NOMO-1 (cell line): ENCODE measurements around the gene KRTAP19-7.

Experiments
- DNase-seq, 2 experiments: peaks; one replicate each; lab custom pipeline; 2025; ENCODE audit not compliant: unreplicated experiment in 2 of 2; lab: John Stamatoyannopoulos, UW

Gene KRTAP19-7, protein sequence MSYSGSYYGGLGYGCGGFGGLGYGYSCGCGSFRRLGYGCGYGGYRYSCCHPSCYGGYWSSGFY

GRCh38 chr21:30561264-30561895, at the start of gene KRTAP19-7:
Gene KRTAP19-7 (minus strand): TSS chr21:30561314. CDS start chr21:30561289, 25 bp downstream.
- DNase-seq: no peak

- DNase-seq: no peak
Observed at GRCh38 chr21:30605968-30606367, 44.9 kb upstream of the KRTAP19-7 start.

DNA sequence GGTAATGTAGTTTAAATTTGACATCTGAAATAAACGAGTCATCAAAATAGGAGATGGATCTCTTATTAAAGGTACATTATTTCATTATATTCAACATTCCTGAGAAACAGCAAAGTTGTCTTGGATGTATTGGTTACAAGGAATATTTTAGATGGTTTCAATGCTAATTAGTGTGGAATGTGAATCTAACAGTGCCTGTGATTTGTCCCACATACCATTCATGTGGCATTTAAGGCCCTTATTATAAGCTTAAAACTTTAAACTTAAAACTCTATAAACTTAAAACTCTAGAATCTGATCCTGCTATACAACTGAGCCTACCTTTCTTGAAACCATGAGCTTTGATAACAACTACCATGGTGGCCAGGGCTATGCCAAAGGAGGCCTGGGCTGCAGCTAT, 39.7 kb upstream of the KRTAP19-7 start, which contains the start of gene KRTAP22-1:
Gene KRTAP22-1 (plus strand): TSS at position 301 of the 400 bp plus-strand sequence.
- no peak for DNase-seq

GRCh38 chr21:30598802-30599201, 37.7 kb upstream of the KRTAP19-7 start, which contains the start of gene KRTAP6-2:
Gene KRTAP6-2 (minus strand): TSS chr21:30598902. CDS start chr21:30598874, 28 bp downstream.
- DNase-seq: no peak

DNA sequence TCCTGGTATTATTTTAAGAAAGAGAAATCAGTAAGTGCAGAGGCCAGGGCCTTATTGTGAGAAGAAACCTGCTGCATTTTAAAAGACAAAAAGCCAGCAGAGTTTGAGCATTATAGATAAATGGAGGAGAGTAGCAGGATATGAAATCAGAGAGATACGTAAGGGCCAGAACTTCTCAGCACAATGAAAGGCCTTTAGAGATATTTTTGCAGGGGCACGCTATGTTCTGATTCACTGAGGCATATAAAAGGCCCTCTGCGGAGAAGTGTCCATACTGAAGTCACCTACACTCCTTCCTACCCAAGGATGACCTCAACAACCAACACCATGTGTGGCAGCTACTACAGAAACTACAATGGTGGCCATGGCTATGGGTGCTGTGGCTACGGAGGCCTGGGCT, 31.0 kb upstream of the KRTAP19-7 start, which contains the start of gene KRTAP6-3:
Gene KRTAP6-3 (plus strand): TSS at position 301 of the 400 bp plus-strand sequence. CDS start 6 bp downstream, at position 307.
- no peak for DNase-seq

GRCh38 chr21:30590297-30590696, 29.2 kb upstream of the KRTAP19-7 start, which contains the start of gene KRTAP22-2:
Gene KRTAP22-2 (minus strand): TSS chr21:30590397.
- no peak for DNase-seq

DNA sequence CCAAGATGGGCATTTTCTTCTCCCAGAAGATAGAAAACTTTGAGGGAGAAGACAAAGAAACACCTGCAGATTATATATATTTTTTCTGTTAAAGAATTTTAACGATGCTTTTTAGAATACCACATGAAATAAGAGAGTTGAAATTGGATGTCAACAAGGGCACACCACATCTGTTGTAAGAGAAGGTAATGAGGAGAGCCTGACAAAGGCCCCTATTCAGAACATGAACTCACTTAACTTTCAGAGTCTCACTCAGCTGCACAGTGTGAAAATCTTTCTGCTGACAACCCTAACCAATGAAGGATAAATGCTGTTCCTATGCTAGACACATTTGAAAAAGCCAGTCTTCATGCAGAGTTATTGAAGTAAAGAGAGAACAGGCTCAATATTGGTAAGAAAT, 21.8 kb upstream of the KRTAP19-7 start:
- DNase-seq: no peak

GRCh38 chr21:30580132-30580531, 19.0 kb upstream of the KRTAP19-7 start:
- no peak for DNase-seq

- no peak for DNase-seq
Observed at GRCh38 chr21:30579346-30579745, 18.2 kb upstream of the KRTAP19-7 start.

DNA sequence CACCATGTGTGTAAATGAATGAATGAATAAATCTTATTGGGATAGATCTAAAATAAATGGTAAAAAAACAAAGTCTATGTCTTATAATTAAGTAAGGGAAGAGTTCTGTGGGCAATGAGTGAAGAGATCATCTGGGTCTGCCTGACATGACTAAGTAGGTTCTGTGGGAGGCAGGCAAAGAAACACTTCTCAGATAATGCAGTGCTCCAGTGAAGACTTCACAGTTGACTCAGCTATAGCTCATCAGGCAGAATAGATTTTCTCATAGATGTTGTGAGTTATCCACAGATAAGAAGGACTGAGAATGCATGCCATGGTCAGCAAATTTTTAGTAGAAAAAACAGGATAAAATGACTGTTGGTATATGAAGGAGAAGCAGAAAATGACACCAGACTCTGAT, 16.7 kb upstream of the KRTAP19-7 start:
- no peak for DNase-seq

GRCh38 chr21:30567617-30568016, 6.5 kb upstream of the KRTAP19-7 start:
- DNase-seq: no peak

- DNase-seq: no peak
Observed at GRCh38 chr21:30563630-30564029, 2.5 kb upstream of the KRTAP19-7 start.

DNA sequence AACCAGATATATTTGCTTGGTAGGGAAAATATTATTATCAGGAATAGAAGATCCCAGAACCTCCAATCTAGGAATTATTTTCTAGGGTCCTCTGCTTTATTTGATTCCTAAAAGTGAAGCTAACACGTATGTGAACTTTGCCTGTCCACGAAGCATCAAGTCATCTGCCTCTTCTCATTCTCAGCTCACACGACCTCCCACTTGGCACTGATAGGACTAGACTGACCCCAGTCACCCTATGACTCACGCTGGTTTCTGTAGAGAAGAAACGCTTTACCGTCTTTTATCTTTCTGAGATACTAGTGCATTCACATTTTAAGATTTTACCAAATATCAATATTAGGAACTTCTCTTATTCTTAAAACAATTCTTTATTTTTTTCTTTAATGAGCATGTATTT, 2.0 kb upstream of the KRTAP19-7 start:
- no peak for DNase-seq

DNA sequence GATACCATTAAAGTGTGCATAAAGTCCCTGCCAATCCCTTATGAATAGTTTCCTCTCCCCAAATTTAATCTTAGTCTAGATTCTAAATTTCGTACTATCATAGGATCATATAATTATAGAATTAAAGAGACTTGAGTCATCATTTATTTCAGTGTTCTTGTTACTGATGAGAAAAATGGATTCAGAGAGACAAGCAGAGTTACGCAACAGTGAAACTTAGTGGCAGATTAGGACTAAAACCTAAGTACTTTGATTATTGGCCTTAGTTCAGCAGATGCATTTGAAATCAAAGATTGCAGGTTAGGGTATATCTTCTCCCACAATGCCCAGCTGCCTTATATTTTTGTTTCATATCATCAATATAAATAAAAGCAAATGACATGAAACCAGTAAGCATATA, 843 bp upstream of the KRTAP19-7 start:
- no peak for DNase-seq

GRCh38 chr21:30555095-30555494, 6.0 kb downstream of the KRTAP19-7 start:
- DNase-seq: no peak

DNA sequence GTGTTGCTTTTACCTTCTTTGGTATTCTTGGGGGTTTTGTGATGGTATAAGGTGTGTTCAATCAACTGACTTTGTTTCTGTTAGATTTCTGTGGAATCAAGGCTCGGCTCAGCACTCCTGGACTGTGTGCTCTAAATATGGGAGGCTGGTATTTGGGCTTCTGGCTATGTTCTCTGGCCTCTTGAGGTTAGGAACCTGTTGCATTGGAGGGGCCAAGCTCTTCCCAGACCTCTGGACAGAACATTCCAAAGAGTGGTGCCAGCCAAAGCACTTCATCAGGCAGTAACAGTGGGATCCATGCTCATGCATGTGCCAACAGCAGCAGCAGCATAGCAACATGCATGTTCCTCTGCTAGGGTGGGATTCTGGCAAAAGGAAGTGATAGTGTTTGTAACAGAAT, 8.3 kb downstream of the KRTAP19-7 start:
- DNase-seq: no peak

DNA sequence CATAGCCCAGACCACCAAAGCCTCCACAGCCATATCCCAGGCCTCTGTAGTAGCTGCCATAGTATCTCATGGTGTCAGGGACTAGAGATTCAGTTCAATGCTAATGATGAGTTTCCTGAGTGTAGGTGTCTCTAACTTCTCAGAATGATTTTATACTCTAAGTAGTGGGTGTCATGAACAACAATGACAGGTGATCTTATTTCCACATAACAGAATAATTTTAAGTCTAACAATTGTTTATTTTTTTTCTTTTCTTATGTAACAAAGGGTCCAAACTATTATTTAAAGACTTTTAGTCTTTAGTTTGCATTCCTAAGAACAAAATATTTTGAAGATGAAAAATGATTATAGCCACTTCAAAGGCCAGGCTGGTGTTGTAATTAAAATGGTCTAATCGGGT, 19.4 kb downstream of the KRTAP19-7 start, which contains the start of gene KRTAP19-6:
Gene KRTAP19-6 (minus strand): TSS at position 101 of the 400 bp plus-strand sequence. CDS start 31 bp downstream, at position 70.
- DNase-seq: no peak

GRCh38 chr21:30518876-30519275, 42.2 kb downstream of the KRTAP19-7 start:
- DNase-seq: no peak

DNA sequence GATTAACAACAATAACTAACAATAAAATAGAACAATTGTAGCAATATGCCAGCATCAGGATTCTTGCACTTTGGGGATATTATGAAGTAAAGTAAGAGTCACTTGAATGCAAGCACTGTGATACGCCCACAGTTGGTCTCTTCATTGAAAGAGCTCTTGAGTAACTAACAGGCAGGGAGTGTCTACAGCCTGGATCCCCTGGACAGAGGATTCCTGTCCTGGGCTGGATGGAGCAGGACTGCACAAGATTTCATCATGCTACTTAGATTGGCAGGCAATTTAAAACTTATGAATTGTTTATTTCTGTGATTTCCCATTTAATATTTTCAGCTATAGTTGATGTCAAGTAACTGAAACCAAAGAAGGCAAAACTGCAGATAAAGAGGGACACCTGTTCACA, 45.4 kb downstream of the KRTAP19-7 start:
- DNase-seq: no peak
